HepG2 (cell line): ENCODE results near the gene GAN. TPM values are rescaled to one million over a fixed set of nuclear protein-coding genes. Genes with fewer than 3 reads are reported as not detected.
"Not testable (repeated sequence)": the region's sequence is repeated elsewhere in the genome, so short reads cannot be mapped to it uniquely, and the experiment has no call there.

Experiments
- ATAC-seq: fragments of 200-7000 bp; cut with Tn5 transposase; 3 replicates; pipeline ENCODE4 v1.9.1; 2020; ENCODE audit warnings: mild to moderate bottlenecking, moderate library complexity
- BruUV-seq: library from RNA; stranded (reverse); fragments of 400-500 nt; replicated peaks from 2 replicates; lab custom pipeline; 2021; lab: Mats Ljungman, UMichigan
- CTCF ChIA-PET: fragments of 300-600 bp; formaldehyde crosslinking; extraction: SDS; loops from one replicate; lab custom pipeline; 2021; ENCODE audit warnings: low total read pairs, inconsistent platforms, low intra/inter-chr PET ratio; lab: Yijun Ruan, JAX
- POLR2A ChIA-PET: fragments of 350-600 bp; sonication (Branson Sonifier 250); formaldehyde crosslinking; loops from one replicate; lab custom pipeline; 2020; ENCODE audit warnings: antibody characterized with exemption, inconsistent platforms; lab: Yijun Ruan, JAX
- DNase-seq: peaks from one replicate; pipeline ENCODE4 v3.0.0-alpha.2; 2015; ENCODE audit warnings: low spot score
- FAIRE-seq: peaks from 3 replicates; lab custom pipeline; 2011; peaks lifted over from hg19 to GRCh38; lab: Jason Lieb, UNC
- H2AFZ ChIP-seq: one replicate; pipeline ENCODE4 v1.6.1; 2011; ENCODE audit warnings: low read length, inconsistent platforms
- H3K27ac ChIP-seq: fragments of 300-600 bp; 3 replicates; pipeline ENCODE4 v1.8.0; 2011; ENCODE audit warnings: mixed run types, mild to moderate bottlenecking, mixed read lengths, low read length, inconsistent platforms; ENCODE audit not compliant: insufficient read depth; ENCODE audit errors: extremely low read length
- H3K27me3 ChIP-seq, 2 experiments: fragments of 200-600 bp in 1 of 2; 2 replicates in 1 of 2; 3 replicates in 1 of 2; pipeline versions ENCODE4 v1.6.0 to v1.8.0; 2011; ENCODE audit warnings: low read length in 2 of 2, mild to moderate bottlenecking in 2 of 2, moderate library complexity in 2 of 2, inconsistent platforms in 1 of 2; ENCODE audit not compliant: insufficient read depth in 2 of 2, control insufficient read depth in 1 of 2
- H3K36me3 ChIP-seq, 2 experiments: fragments of 200-600 bp in 1 of 2; replicated peaks in 1 of 2; 2 replicates in 1 of 2; 3 replicates in 1 of 2; pipeline versions ENCODE4 v1.5.1 to v1.8.0; 2011; ENCODE audit warnings: low read length in 2 of 2, inconsistent platforms in 1 of 2; ENCODE audit not compliant: insufficient read depth in 2 of 2, control insufficient read depth in 1 of 2
- H3K4me1 ChIP-seq: 2 replicates; pipeline ENCODE4 v1.5.1; 2012; ENCODE audit warnings: low read length, inconsistent platforms; ENCODE audit not compliant: insufficient read depth
- H3K4me2 ChIP-seq: 2 replicates; pipeline ENCODE4 v1.6.0; 2011; ENCODE audit warnings: low read depth, low read length, inconsistent platforms
- H3K4me3 ChIP-seq, 3 experiments: fragments of 200-600 bp in 1 of 3; sonication (generic), shearing (Covaris generic) in 1 of 3; replicated peaks in 1 of 3; 2 replicates each; pipeline ENCODE4 v1.5.1; 2011 to 2016; ENCODE audit warnings: low read length in 3 of 3, inconsistent platforms in 2 of 3, low read depth in 2 of 3, mild to moderate bottlenecking in 2 of 3, control low read depth in 1 of 3, mixed read lengths in 1 of 3; ENCODE audit not compliant: insufficient read depth in 1 of 3
- H3K79me2 ChIP-seq: one replicate; pipeline ENCODE4 v1.6.1; 2011; ENCODE audit warnings: low read length, inconsistent platforms; ENCODE audit not compliant: insufficient read depth
- H3K9ac ChIP-seq: 2 replicates; pipeline ENCODE4 v1.6.0; 2011; ENCODE audit warnings: mild to moderate bottlenecking, low read depth, low read length, inconsistent platforms; ENCODE audit not compliant: insufficient read depth
- H3K9me3 ChIP-seq: 2 replicates; pipeline ENCODE4 v1.5.1; 2012; ENCODE audit warnings: mild to moderate bottlenecking, low read length
- H4K20me1 ChIP-seq: 2 replicates; pipeline ENCODE4 v1.6.0; 2011; ENCODE audit warnings: inconsistent platforms, mild to moderate bottlenecking, low read length, moderate library complexity; ENCODE audit not compliant: insufficient read depth
- HDAC1 ChIP-seq: sonication (generic); formaldehyde crosslinking; IDR thresholded peaks from 2 replicates; pipeline ENCODE4 v1.5.1; 2020; ENCODE audit warnings: mild to moderate bottlenecking, missing genetic modification reagents
- MBNL3 ChIP-seq: fragments of 250-450 bp; sonication (Bioruptor Pico); conservative IDR thresholded peaks from 2 replicates; pipeline ENCODE4 v1.8.0; 2022; ENCODE audit warnings: mild to moderate bottlenecking, inconsistent platforms
- SAFB2 ChIP-seq: sonication (generic); formaldehyde crosslinking; IDR thresholded peaks from 2 replicates; pipeline ENCODE4 v1.5.1; 2020; ENCODE audit warnings: missing genetic modification reagents, low read depth, mild to moderate bottlenecking, borderline replicate concordance
- SALL2 ChIP-seq: sonication (generic); formaldehyde crosslinking; IDR thresholded peaks from 2 replicates; pipeline ENCODE4 v1.8.1; 2023; ENCODE audit warnings: mild to moderate bottlenecking, missing genetic modification reagents, inconsistent platforms
- SRSF4 ChIP-seq: fragments of 200-400 bp; formaldehyde crosslinking; IDR thresholded peaks from one replicate; pipeline ENCODE4 v1.6.1; 2018; ENCODE audit warnings: mild to moderate bottlenecking, low read depth, low read length, moderate library complexity; ENCODE audit not compliant: poor library complexity, severe bottlenecking
- ZNF768 ChIP-seq: sonication (generic); formaldehyde crosslinking; IDR thresholded peaks from 2 replicates; pipeline ENCODE4 v1.4.0; 2020; ENCODE audit warnings: missing genetic modification reagents
- ZSCAN22 ChIP-seq: sonication (generic); formaldehyde crosslinking; IDR thresholded peaks from 2 replicates; pipeline ENCODE4 v1.4.0; 2020; ENCODE audit warnings: mild to moderate bottlenecking, missing genetic modification reagents
- WGBS: methylation state at CpG from one replicate; pipeline ENCODE4 v1.1.6; 2017; ENCODE audit warnings: low lambda C conversion rate; 5-methylcytosine and 5-hydroxymethylcytosine counted together
- in situ Hi-C: cut with HindIII; loops from 2 replicates; pipeline ENCODE4 v1.10.0; 2017; ENCODE audit warnings: low pct_unique_long_range_greater_than_20kb; ENCODE audit not compliant: extremely low pct_ligation_motif_present
- intact Hi-C: fragments of 100-400 bp; cut with micrococcal nuclease; formaldehyde crosslinking; loops from one replicate; pipeline ENCODE4 v1.10.0; 2022; ENCODE audit not compliant: unreplicated experiment
- polyA plus RNA-seq, 8 experiments: library from polyadenylated mRNA; depleted of rRNA in 3 of 8; stranded (reverse) in 7 of 8; unstranded in 1 of 8; fragments of >200 nt; fragmentation: Illumina TruSeq in 4 of 8; extraction: Trizol in 4 of 8; gene quantifications; 2 replicates each; pipeline versions ENCODE4 v1.2.1 to v1.2.3, GENCODE V29; 2011 to 2016; ENCODE audit warnings: low read depth in 4 of 8, missing spikeins in 1 of 8, mixed read lengths in 1 of 8; ENCODE audit not compliant: insufficient read depth in 1 of 8
- total RNA-seq, 5 experiments: library from RNA; depleted of rRNA; stranded (reverse); fragments of >200 nt; fragmentation: Illumina TruSeq; extraction: Trizol; gene quantifications; 2 replicates each; pipeline ENCODE4 v1.2.3, GENCODE V29; 2016; ENCODE audit warnings: low read depth in 1 of 5
- TF ChIP-seq, protein P1 (sequence below): sonication (generic); formaldehyde crosslinking; IDR thresholded peaks from 2 replicates; pipeline ENCODE4 v1.4.0; 2020; ENCODE audit warnings: missing genetic modification reagents
- TF ChIP-seq, protein P2 (sequence below): sonication (generic); formaldehyde crosslinking; IDR thresholded peaks from 2 replicates; pipeline ENCODE4 v1.4.0; 2020; ENCODE audit warnings: mild to moderate bottlenecking, missing genetic modification reagents

Gene GAN
- total and polyA plus RNA-seq, 2 of the 13 experiments (the other 11 are each of a cell fraction or from before 2014, with no cell fraction given), result 4.3 to 11.0 TPM

DNA sequence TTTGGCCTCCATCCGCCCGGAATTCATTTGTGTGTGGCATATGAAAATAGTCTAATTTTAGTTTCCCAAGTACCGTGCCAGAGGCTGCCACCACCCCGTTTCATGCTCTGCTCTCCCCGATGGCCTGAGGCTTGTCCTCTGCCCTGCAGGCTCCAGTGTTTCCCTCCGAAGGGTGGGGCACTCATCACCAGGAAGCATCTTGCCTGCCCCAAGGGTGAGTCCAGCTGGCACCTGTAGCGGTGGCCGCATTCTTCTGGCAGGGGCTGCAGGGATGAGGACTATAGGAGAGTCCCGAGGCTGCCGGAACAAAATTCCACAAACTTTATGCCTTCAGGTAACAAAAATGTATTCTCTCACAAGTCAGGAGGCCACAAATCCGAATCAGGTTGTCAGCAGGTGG, 106.8 kb downstream of the GAN start:
- in situ Hi-C loops (no loop called here), intact Hi-C loops (no loop called here)
- Histone ChIP-seq H3K79me2 (no peaks in the 10 kb centered on the region), H3K4me3 (no peak overlapping the region), H3K9ac (no peak overlapping the region), H4K20me1 (no peaks in the 10 kb centered on the region), H3K4me2 (no peak overlapping the region), H3K36me3 (no peaks in the 10 kb centered on the region), H3K27me3 (peaks cover 0 to 26% of the 10 kb centered on the region in 2 experiments; a peak in 3 of 5 replicates), H3K9me3 (no peaks in the 10 kb centered on the region), H3K4me1 (peaks cover 7% of the 10 kb centered on the region; the same call in 1 of the 2 replicates), H3K27ac (no peak overlapping the region), H2AFZ (no peak overlapping the region)
- CTCF ChIA-PET, result no interaction called here
- TF ChIP-seq, protein P1, sequence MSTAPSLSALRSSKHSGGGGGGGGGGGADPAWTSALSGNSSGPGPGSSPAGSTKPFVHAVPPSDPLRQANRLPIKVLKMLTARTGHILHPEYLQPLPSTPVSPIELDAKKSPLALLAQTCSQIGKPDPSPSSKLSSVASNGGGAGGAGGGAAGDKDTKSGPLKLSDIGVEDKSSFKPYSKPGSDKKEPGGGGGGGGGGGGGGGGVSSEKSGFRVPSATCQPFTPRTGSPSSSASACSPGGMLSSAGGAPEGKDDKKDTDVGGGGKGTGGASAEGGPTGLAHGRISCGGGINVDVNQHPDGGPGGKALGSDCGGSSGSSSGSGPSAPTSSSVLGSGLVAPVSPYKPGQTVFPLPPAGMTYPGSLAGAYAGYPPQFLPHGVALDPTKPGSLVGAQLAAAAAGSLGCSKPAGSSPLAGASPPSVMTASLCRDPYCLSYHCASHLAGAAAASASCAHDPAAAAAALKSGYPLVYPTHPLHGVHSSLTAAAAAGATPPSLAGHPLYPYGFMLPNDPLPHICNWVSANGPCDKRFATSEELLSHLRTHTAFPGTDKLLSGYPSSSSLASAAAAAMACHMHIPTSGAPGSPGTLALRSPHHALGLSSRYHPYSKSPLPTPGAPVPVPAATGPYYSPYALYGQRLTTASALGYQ (CRISPR knock-in tag), result no peak
- TF ChIP-seq SRSF4 (no peak), MBNL3 (CRISPR knock-in tag) (no peak), ZSCAN22 (no peak), HDAC1 (no peak), SAFB2 (CRISPR knock-in tag) (no peak), ZNF768 (CRISPR knock-in tag) (no peak), SALL2 (CRISPR knock-in tag) (no peak)
- TF ChIP-seq, protein P2, sequence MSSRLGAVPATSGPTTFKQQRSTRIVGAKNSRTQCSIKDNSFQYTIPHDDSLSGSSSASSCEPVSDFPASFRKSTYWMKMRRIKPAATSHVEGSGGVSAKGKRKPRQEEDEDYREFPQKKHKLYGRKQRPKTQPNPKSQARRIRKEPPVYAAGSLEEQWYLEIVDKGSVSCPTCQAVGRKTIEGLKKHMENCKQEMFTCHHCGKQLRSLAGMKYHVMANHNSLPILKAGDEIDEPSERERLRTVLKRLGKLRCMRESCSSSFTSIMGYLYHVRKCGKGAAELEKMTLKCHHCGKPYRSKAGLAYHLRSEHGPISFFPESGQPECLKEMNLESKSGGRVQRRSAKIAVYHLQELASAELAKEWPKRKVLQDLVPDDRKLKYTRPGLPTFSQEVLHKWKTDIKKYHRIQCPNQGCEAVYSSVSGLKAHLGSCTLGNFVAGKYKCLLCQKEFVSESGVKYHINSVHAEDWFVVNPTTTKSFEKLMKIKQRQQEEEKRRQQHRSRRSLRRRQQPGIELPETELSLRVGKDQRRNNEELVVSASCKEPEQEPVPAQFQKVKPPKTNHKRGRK (CRISPR knock-in tag), result no peak
- ATAC-seq (no peak), FAIRE-seq (no peak), DNase-seq (no peak)
- BruUV-seq, result no TSS peak
- 60% methylated on average over 11 of the region's 11 CpGs for WGBS
- POLR2A ChIA-PET, result no interaction called here

DNA sequence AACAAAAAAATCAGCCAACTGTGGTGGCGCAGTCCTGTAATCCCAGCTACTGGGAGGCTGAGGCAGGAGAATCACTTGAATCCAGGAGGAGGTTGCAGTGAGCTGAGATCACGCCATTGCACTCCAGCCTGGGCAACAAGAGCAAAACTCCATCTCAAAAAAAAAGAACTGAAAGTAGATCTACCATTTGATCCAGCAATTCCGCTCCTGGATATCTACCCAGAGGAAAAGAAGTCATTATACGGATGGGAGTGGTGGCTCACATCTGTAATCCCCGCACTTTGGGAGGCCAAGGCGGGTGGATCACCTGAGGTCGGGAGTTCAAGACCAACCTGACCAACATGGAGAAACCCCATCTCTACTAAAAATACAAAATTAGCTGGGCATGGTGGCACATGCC, 107.4 kb downstream of the GAN start:
- BruUV-seq, H3K4me3 ChIP-seq, H3K9ac ChIP-seq, H3K9me3 ChIP-seq, POLR2A ChIA-PET, H3K27ac ChIP-seq, DNase-seq, H2AFZ ChIP-seq, H3K4me2 ChIP-seq, CTCF ChIA-PET, FAIRE-seq, H3K36me3 ChIP-seq, in situ Hi-C loops, ATAC-seq, intact Hi-C loops, H4K20me1 ChIP-seq, H3K79me2 ChIP-seq, H3K4me1 ChIP-seq: not testable (repeated sequence)
- 40% methylated on average over 7 of the region's 7 CpGs for WGBS
- peaks cover 0 to 21% of the 10 kb centered on the region in 2 experiments; a peak in 3 of 5 replicates for H3K27me3 ChIP-seq
